ENCODE measurements around the gene CDK15.

GRCh38 chr2:201837391-201837790, 31.1 kb downstream of the CDK15 start:
- TF ChIP-seq CTCF (IDR thresholded peaks at IDR 0.05) = no peak
- TF ChIP-seq CEBPB (IDR thresholded peaks at IDR 0.05) = no peak
- TF ChIP-seq JUN (IDR thresholded peaks at IDR 0.05) = no peak
- no peak for TF ChIP-seq EP300 (IDR thresholded peaks at IDR 0.05)
- no peak for TF ChIP-seq POLR2A (IDR thresholded peaks at IDR 0.05; ENCODE audit: low read length)
- TF ChIP-seq HOXA7 (CRISPR knock-in tag; IDR thresholded peaks at IDR 0.05) = no peak
- no peak for TF ChIP-seq MYC (IDR thresholded peaks at IDR 0.05; ENCODE audit: borderline replicate concordance, low read length)
- no peak for TF ChIP-seq ELK1 (IDR thresholded peaks at IDR 0.05; ENCODE audit: low read depth, low read length)
- TF ChIP-seq RCOR1 (IDR thresholded peaks at IDR 0.05; ENCODE audit: low read depth, low read length) = no peak
- no peak for TF ChIP-seq BCL3 (IDR thresholded peaks at IDR 0.05)
- TF ChIP-seq KDM1A (IDR thresholded peaks at IDR 0.05; ENCODE audit: low read depth) = no peak

All from A549 (cell line).